Measurements from ENCODE around the gene AGBL4. TPM values are rescaled to one million over a fixed set of nuclear protein-coding genes. Genes with fewer than 3 reads are reported as not detected.

The AGBL4 gene
- total RNA-seq, 1 experiment from 2014 or later = 0.33 TPM

DNA sequence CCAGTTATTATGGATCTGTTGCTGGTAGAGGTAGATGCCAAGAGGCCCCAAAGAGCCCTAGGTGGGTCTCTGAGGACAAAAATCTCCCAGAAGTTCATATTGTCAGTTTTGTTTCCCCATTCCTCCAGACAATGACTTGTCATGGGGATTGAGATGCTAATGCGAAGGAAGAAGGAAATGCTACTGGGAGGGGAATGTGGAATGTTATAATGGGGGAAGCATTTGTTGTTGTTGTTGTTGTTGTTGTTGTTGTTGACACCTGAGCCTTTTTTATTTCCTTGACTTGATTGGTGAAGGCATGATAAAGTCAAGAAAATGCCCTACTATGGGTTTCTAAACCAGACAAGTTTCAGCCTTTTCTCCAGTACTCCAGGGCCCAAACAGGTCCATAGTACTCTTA, 1356.0 kb downstream of the AGBL4 start:
- H3K27ac ChIP-seq (ENCODE audit: low read length) = no peak overlapping the region
- no peak overlapping the region for H3K9ac ChIP-seq (ENCODE audit: low read length)
- no peaks in the 10 kb centered on the region for H3K79me2 ChIP-seq (ENCODE audit: low read length)
- H3K4me2 ChIP-seq (ENCODE audit: low read length) = no peak overlapping the region
- ChIA-PET CTCF (no interaction called here), POLR2A (ENCODE audit: unreplicated experiment) (no interaction called here)
- DNase-seq = no peak
- no peak overlapping the region for H2AFZ ChIP-seq (ENCODE audit: low read length)
- intact Hi-C loops (cut with micrococcal nuclease) = no loop called here
- TF ChIP-seq EZH2 (IDR thresholded peaks at IDR 0.05; ENCODE audit: low read length, unreplicated experiment) (no peak), EZH2phosphoT487 (IDR thresholded peaks at IDR 0.05; ENCODE audit: borderline replicate concordance, low read length) (no peak)
- TF ChIP-seq, protein P1, sequence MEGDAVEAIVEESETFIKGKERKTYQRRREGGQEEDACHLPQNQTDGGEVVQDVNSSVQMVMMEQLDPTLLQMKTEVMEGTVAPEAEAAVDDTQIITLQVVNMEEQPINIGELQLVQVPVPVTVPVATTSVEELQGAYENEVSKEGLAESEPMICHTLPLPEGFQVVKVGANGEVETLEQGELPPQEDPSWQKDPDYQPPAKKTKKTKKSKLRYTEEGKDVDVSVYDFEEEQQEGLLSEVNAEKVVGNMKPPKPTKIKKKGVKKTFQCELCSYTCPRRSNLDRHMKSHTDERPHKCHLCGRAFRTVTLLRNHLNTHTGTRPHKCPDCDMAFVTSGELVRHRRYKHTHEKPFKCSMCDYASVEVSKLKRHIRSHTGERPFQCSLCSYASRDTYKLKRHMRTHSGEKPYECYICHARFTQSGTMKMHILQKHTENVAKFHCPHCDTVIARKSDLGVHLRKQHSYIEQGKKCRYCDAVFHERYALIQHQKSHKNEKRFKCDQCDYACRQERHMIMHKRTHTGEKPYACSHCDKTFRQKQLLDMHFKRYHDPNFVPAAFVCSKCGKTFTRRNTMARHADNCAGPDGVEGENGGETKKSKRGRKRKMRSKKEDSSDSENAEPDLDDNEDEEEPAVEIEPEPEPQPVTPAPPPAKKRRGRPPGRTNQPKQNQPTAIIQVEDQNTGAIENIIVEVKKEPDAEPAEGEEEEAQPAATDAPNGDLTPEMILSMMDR (conservative IDR thresholded peaks at IDR 0.05; ENCODE audit: low read depth, low read length) = no peak
- no peaks in the 10 kb centered on the region for H4K20me1 ChIP-seq (ENCODE audit: low read length)
- no peaks in the 10 kb centered on the region for H3K36me3 ChIP-seq (ENCODE audit: low read depth, low read length)
- no TSS peak for BruUV-seq (replicated peaks)
- H3K9me3 ChIP-seq (ENCODE audit: low read length) = no peaks in the 10 kb centered on the region
- no peaks in the 10 kb centered on the region for H3K4me1 ChIP-seq (ENCODE audit: insufficient read depth, low read length)
- no peaks in the 10 kb centered on the region for H3K9me2 ChIP-seq (replicated peaks; ENCODE audit: low read length)
- H3K27me3 ChIP-seq (ENCODE audit: low read length) = peaks cover 47% of the 10 kb centered on the region
- no peak overlapping the region for H3K4me3 ChIP-seq (ENCODE audit: low read length)
- no peaks in the 10 kb centered on the region for H3F3A ChIP-seq (ENCODE audit: low read length, unreplicated experiment)
- no peak for ATAC-seq

- Histone ChIP-seq H2AFZ (ENCODE audit: low read length) (no peak overlapping the region), H3K27ac (ENCODE audit: low read length) (no peak overlapping the region), H3K9ac (ENCODE audit: low read length) (no peak overlapping the region), H3F3A (ENCODE audit: low read length, unreplicated experiment) (no peaks in the 10 kb centered on the region), H3K36me3 (ENCODE audit: low read depth, low read length) (no peaks in the 10 kb centered on the region), H3K27me3 (ENCODE audit: low read length) (peaks cover 47% of the 10 kb centered on the region), H3K4me1 (ENCODE audit: insufficient read depth, low read length) (no peaks in the 10 kb centered on the region), H4K20me1 (ENCODE audit: low read length) (no peaks in the 10 kb centered on the region), H3K4me3 (ENCODE audit: low read length) (no peak overlapping the region), H3K9me2 (replicated peaks; ENCODE audit: low read length) (no peaks in the 10 kb centered on the region), H3K79me2 (ENCODE audit: low read length) (no peaks in the 10 kb centered on the region), H3K4me2 (ENCODE audit: low read length) (no peak overlapping the region), H3K9me3 (ENCODE audit: low read length) (no peaks in the 10 kb centered on the region)
- CTCF ChIA-PET = no interaction called here
- POLR2A ChIA-PET (ENCODE audit: unreplicated experiment) = no interaction called here
- no TSS peak for BruUV-seq (replicated peaks)
- intact Hi-C loops (cut with micrococcal nuclease) = no loop called here
- ATAC-seq (no peak), DNase-seq (no peak)
- TF ChIP-seq, protein P1 (conservative IDR thresholded peaks at IDR 0.05; ENCODE audit: low read depth, low read length) = no peak
- TF ChIP-seq EZH2phosphoT487 (IDR thresholded peaks at IDR 0.05; ENCODE audit: borderline replicate concordance, low read length) (no peak), EZH2 (IDR thresholded peaks at IDR 0.05; ENCODE audit: low read length, unreplicated experiment) (no peak)
These were observed 1357.9 kb downstream of the AGBL4 start for GRCh38 chr1:48665708-48666407.

DNA sequence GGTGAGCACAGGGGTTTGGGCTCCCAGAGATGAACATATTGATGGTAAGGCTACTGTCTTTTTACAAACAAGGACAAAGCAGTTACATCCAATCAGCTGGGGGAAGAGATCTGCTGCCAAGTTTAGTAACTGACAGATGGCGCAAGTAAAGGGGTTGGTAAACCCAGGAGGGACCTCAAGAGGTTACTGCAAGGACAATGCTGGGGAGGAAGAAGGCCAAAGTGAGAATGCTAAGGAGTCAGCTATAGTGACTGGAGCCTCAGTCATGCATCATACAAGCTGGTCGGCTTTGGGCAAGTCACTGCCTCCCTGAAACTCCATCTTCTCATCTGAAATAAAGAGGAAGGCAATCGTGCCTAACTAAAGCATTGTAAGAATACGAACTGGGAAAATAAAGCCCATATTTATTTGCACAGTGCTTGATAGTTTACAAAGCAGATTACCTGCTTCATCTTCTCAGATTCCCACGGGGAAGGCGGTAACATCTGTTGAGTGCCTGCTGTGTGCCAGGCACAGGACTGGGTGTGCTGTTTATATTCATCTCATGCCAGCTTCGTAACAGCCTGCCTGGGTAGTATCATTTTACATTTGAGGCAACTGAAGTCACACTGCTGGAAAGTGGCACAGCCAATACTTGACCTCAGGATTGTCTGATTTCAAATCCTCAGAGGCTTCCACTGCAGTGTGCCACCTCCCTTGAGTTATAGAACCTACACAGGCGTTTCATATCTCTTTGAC, 1361.9 kb downstream of the AGBL4 start:
- BruUV-seq (replicated peaks) = no TSS peak
- POLR2A ChIA-PET (ENCODE audit: unreplicated experiment) = no interaction called here
- H4K20me1 ChIP-seq (ENCODE audit: low read length) = no peaks in the 10 kb centered on the region
- H3K79me2 ChIP-seq (ENCODE audit: low read length) = no peaks in the 10 kb centered on the region
- CTCF ChIA-PET = no interaction called here
- no peaks in the 10 kb centered on the region for H3K36me3 ChIP-seq (ENCODE audit: low read depth, low read length)
- no peak for ATAC-seq
- TF ChIP-seq EZH2 (IDR thresholded peaks at IDR 0.05; ENCODE audit: low read length, unreplicated experiment) (no peak), EZH2phosphoT487 (IDR thresholded peaks at IDR 0.05; ENCODE audit: borderline replicate concordance, low read length) (no peak)
- TF ChIP-seq, protein P1 (conservative IDR thresholded peaks at IDR 0.05; ENCODE audit: low read depth, low read length) = no peak
- H3K27ac ChIP-seq (ENCODE audit: low read length) = no peak overlapping the region
- H3K9me2 ChIP-seq (replicated peaks; ENCODE audit: low read length) = no peaks in the 10 kb centered on the region
- no peak overlapping the region for H3K4me2 ChIP-seq (ENCODE audit: low read length)
- intact Hi-C loops (cut with micrococcal nuclease) = no loop called here
- no peak for DNase-seq
- H3K9me3 ChIP-seq (ENCODE audit: low read length) = no peaks in the 10 kb centered on the region
- no peak overlapping the region for H3K9ac ChIP-seq (ENCODE audit: low read length)
- no peaks in the 10 kb centered on the region for H3K4me1 ChIP-seq (ENCODE audit: insufficient read depth, low read length)
- peaks cover 34% of the 10 kb centered on the region for H3K27me3 ChIP-seq (ENCODE audit: low read length)
- no peak overlapping the region for H3K4me3 ChIP-seq (ENCODE audit: low read length)
- no peaks in the 10 kb centered on the region for H3F3A ChIP-seq (ENCODE audit: low read length, unreplicated experiment)
- H2AFZ ChIP-seq (ENCODE audit: low read length) = no peak overlapping the region
